DMS79 treated with DMSO at 0.1 percent for 48 hours (cell line): ENCODE data around the gene SLC39A5.

ENCODE experiments used
- DNase-seq: peaks from one replicate; lab custom pipeline; 2025; lab: John Stamatoyannopoulos, UW

Gene SLC39A5

GRCh38 chr12:56213878-56214277 lies 16.0 kb upstream of the SLC39A5 start:
- DNase-seq = no peak

GRCh38 chr12:56216461-56216860 lies 13.4 kb upstream of the SLC39A5 start:
- no peak for DNase-seq

GRCh38 chr12:56219840-56220239 lies 10.0 kb upstream of the SLC39A5 start:
- DNase-seq = no peak

- no peak for DNase-seq
These were observed 9.1 kb upstream of the SLC39A5 start for GRCh38 chr12:56220611-56221231.

- DNase-seq = peak; percentile 12
These were observed 8.6 kb upstream of the SLC39A5 start for GRCh38 chr12:56221232-56221756.

GRCh38 chr12:56221757-56222530 lies 7.9 kb upstream of the SLC39A5 start, which contains the start of gene RNF41:
TSS of gene RNF41 (minus strand) at chr12:56221922. CDS start at chr12:56214047, 7,875 bp downstream.
- peak; percentile 85 for DNase-seq

- no peak for DNase-seq
These were observed 7.3 kb upstream of the SLC39A5 start for GRCh38 chr12:56222531-56222895.

GRCh38 chr12:56223571-56224101 lies 6.2 kb upstream of the SLC39A5 start:
- DNase-seq = no peak

GRCh38 chr12:56224102-56224701 lies 5.6 kb upstream of the SLC39A5 start, which contains the start of gene NABP2:
TSS of gene NABP2 (plus strand) at chr12:56224342. CDS start at chr12:56224857, 515 bp downstream.
- DNase-seq = peak; percentile 87

- no peak for DNase-seq
These were observed 4.9 kb upstream of the SLC39A5 start for GRCh38 chr12:56224954-56225353.

GRCh38 chr12:56229082-56229481 lies 769 bp upstream of the SLC39A5 start:
- DNase-seq = no peak

GRCh38 chr12:56230432-56231183 lies 757 bp downstream of the SLC39A5 start:
- no peak for DNase-seq

- DNase-seq = no peak
These were observed 1.3 kb downstream of the SLC39A5 start for GRCh38 chr12:56231184-56231582.

- no peak for DNase-seq
These were observed 5.0 kb downstream of the SLC39A5 start for GRCh38 chr12:56234746-56235436.

GRCh38 chr12:56236091-56236490 lies 6.2 kb downstream of the SLC39A5 start:
- no peak for DNase-seq

GRCh38 chr12:56236985-56237384 lies 7.1 kb downstream of the SLC39A5 start:
- DNase-seq = no peak

GRCh38 chr12:56237552-56237951 lies 7.7 kb downstream of the SLC39A5 start:
- DNase-seq = no peak

- no peak for DNase-seq
These were observed 11.8 kb downstream of the SLC39A5 start for GRCh38 chr12:56241424-56242303.

GRCh38 chr12:56242986-56243385 lies 13.1 kb downstream of the SLC39A5 start:
- no peak for DNase-seq

GRCh38 chr12:56243731-56244181 lies 13.9 kb downstream of the SLC39A5 start:
- no peak for DNase-seq
